HL-60 (cell line): ENCODE measurements around the gene HSD17B12.

ENCODE experiments used
- CTCF ChIP-seq: IDR thresholded peaks from one replicate; pipeline ENCODE4 v1.5.1; 2011; ENCODE audit warnings: low read length, control low read depth, inconsistent platforms; ENCODE audit not compliant: insufficient read depth
- GABPA ChIP-seq: IDR thresholded peaks from 2 replicates; pipeline ENCODE4 v1.6.1; 2012; ENCODE audit warnings: low read depth
- POLR2AphosphoS5 ChIP-seq: IDR thresholded peaks from 2 replicates; pipeline ENCODE4 v1.6.1; 2012; ENCODE audit warnings: low read depth
- TF ChIP-seq, protein P1 (sequence below): IDR thresholded peaks from 2 replicates; pipeline ENCODE4 v1.6.1; 2012; ENCODE audit warnings: low read depth; ENCODE audit not compliant: insufficient replicate concordance

GRCh38 chr11:43735115-43735514 lies 54.6 kb downstream of the HSD17B12 start:
- TF ChIP-seq CTCF: no peak
- no peak for TF ChIP-seq GABPA
- TF ChIP-seq, protein P1, sequence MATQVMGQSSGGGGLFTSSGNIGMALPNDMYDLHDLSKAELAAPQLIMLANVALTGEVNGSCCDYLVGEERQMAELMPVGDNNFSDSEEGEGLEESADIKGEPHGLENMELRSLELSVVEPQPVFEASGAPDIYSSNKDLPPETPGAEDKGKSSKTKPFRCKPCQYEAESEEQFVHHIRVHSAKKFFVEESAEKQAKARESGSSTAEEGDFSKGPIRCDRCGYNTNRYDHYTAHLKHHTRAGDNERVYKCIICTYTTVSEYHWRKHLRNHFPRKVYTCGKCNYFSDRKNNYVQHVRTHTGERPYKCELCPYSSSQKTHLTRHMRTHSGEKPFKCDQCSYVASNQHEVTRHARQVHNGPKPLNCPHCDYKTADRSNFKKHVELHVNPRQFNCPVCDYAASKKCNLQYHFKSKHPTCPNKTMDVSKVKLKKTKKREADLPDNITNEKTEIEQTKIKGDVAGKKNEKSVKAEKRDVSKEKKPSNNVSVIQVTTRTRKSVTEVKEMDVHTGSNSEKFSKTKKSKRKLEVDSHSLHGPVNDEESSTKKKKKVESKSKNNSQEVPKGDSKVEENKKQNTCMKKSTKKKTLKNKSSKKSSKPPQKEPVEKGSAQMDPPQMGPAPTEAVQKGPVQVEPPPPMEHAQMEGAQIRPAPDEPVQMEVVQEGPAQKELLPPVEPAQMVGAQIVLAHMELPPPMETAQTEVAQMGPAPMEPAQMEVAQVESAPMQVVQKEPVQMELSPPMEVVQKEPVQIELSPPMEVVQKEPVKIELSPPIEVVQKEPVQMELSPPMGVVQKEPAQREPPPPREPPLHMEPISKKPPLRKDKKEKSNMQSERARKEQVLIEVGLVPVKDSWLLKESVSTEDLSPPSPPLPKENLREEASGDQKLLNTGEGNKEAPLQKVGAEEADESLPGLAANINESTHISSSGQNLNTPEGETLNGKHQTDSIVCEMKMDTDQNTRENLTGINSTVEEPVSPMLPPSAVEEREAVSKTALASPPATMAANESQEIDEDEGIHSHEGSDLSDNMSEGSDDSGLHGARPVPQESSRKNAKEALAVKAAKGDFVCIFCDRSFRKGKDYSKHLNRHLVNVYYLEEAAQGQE: no peak
- no peak for TF ChIP-seq POLR2AphosphoS5
